GM19193 (cell line): ENCODE measurements around the gene SLC30A2.

Experiments used
- POLR2A ChIP-seq: IDR thresholded peaks from 4 replicates; pipeline ENCODE4 v1.6.1; 2011; ENCODE audit not compliant: insufficient read depth, insufficient read length; ENCODE audit errors: extremely low read depth

The SLC30A2 gene

DNA sequence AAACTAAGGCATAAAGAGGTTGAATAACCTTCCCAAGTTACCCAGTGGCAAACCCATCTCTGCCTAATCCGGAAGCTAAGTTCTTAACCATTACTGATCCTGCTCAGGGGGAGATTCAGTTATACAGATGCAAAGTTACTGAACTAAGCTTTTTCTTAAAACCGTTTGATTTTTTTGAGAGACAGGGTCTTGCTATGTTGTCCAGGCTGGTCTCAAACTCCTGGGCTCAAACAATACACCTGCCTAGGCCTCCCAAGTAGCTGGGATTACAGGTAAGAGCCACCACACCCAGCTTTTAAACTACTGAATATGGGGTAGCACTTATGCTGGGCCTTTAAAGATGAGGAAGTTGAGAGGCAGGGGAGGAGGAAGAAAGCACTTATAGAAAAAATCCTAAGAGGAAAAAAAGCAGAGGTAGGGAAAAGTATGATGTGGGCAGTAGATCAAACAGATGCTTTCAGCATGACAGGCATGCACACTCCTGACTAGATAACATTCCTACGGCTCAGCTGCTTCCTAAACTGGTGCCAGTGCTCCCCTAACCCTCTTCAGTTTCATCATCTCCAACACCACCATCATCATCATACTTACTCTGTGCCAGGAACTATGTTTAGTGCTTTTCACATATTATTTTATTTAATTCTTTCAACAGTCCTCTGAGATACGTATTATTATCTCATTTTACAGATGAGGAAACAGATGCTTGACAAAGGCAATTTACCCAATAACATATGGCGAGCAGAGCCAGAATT lies 53.8 kb downstream of the SLC30A2 start:
- TF ChIP-seq POLR2A = no peak

DNA sequence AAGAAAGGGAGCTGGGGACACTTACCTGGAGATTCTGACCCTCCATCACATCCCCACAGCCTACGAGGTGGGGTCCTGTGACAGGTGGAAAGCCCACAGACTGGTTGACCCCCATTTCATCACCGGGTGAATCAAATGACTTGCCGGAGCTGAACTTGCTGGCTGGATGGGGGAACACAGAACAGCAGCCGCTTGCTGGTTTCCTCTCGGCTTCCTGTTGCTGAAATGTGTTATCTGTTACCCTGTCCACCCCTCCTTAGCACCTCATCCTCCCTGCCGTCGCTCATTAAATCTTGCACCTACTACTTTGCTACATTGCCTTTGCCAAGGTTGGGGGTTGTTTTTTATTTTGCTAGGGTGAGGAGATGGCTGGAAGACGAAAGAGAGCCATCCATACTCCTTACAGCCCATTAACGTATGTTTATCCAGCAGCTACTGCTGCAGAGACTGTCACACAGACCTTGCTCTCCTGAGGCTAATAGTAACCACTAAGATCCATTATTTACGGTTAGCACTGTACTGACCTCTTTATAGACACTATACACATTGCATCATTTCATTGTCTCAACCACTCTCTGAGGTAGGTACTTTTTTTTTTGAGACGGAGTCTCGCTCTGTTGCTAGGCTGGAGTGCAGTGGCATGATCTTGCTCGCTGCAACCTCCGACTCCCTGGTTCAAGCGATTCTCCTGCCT lies 55.1 kb downstream of the SLC30A2 start:
- TF ChIP-seq POLR2A = no peak

DNA sequence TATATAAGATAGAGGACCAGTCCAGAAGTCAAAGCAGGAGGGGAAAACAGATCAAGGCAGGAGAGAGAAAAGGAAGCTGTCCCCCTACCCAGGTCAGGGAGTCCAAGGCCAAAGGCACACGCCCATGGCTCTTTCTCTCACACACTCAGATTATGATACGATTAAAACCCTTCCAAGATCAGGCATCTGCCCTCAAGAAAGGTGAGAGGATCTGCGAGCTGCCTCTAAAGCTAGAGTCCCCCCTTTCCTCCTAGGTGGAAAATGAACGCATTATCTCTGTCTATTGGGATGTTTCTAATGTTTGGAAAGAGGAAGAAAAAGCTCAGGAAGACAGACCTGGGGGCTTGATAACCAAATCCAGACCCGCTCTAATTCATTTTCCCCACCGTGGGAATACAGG lies 55.7 kb downstream of the SLC30A2 start:
- no peak for TF ChIP-seq POLR2A

DNA sequence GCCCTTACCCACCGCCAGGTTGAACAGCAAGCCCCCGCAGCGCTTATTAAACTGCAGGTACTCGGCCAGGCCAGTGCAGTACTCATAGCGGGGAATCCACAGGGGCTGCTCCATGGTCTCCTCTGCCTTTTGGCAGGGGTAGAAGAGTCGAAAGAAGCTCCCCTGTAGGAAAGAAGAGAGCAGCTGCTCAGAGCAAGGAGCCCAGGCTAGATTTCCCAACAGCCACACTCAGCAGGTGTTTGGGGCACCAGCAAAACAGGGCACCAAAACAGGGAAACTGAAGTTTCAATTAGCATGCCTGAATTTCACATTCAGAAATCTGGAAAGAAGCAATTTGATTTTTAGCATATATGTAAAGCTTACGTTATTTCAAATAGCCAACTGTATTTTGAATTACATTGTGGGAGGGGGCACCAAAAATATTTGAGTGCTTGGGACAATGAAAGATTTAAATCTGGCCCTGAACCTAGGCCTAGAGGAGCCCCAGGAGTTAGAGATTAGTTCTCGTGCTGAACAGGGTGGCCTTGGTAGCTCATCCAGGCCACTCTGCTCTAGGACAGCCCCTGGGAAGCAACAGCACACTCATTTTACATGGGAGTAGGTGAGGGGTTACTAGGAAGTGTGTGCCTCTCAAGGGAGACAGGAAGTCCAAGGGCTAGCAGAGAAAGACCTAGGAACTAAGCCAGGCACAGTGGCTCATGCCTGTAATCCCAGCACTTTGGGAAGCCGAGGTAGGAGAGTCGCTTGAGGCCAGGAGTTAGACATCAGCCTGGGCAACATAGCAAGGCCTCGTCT lies 56.3 kb downstream of the SLC30A2 start:
- no peak for TF ChIP-seq POLR2A

DNA sequence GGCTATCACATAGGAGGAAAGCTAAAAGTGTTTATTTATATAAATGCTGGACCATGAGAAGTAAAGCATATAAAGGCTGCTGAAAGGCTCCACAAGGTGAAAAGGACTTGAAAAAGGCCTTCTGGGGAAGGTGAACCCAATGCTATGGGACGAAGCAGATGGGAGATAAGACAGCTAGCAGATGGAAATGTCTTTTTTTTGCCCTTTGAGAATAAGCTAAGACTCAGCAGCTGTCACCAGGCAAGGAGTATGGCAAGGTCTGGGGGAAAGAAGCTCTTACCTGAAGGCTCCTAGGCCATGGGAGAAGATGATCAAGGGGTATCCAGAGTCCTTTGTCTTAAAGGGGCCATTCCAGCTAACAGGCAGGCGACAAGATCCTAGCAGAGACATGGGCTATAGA lies 58.0 kb downstream of the SLC30A2 start:
- TF ChIP-seq POLR2A = no peak
